Endothelial cell of umbilical vein (primary cell): ENCODE results near the gene MAMDC2. TPM values are rescaled to one million over a fixed set of nuclear protein-coding genes. Genes with fewer than 3 reads are reported as not detected.

Experiments
- BruUV-seq: library from RNA; stranded (reverse); fragments of 400-500 nt; replicated peaks from 2 replicates; lab custom pipeline; 2021; lab: Mats Ljungman, UMichigan
- CTCF ChIA-PET: fragments of 300-600, 350-600 bp; sonication (Branson Sonifier 250); formaldehyde crosslinking; loops from one replicate; lab custom pipeline; 2021; ENCODE audit warnings: antibody characterized with exemption, inconsistent platforms; lab: Charles Lee
- POLR2A ChIA-PET: fragments of 300-600, 350-600 bp; sonication (Branson Sonifier 250); formaldehyde crosslinking; loops from one replicate; lab custom pipeline; 2021; ENCODE audit warnings: antibody characterized with exemption, inconsistent platforms; lab: Charles Lee
- DNase-seq: peaks from one replicate; pipeline ENCODE4 v3.0.0-alpha.2; 2011; ENCODE audit warnings: low read depth, low spot score
- FAIRE-seq: peaks from 2 replicates; lab custom pipeline; 2011; peaks lifted over from hg19 to GRCh38; lab: Jason Lieb, UNC
- H2AFZ ChIP-seq: 2 replicates; pipeline ENCODE4 v1.6.0; 2012; ENCODE audit warnings: low read depth, low read length, control low read depth, inconsistent platforms
- H3K27ac ChIP-seq: 2 replicates; pipeline ENCODE4 v1.5.1; 2011; ENCODE audit warnings: low read depth, mild to moderate bottlenecking, control low read depth, low read length, moderate library complexity; ENCODE audit not compliant: insufficient read depth
- H3K27me3 ChIP-seq, 2 experiments: 2 replicates each; pipeline versions ENCODE4 v1.6.0 to v1.6.1; 2011; ENCODE audit warnings: low read length in 2 of 2, mixed read lengths in 1 of 2; ENCODE audit not compliant: control insufficient read depth in 2 of 2, insufficient read depth in 2 of 2
- H3K36me3 ChIP-seq, 2 experiments: 2 replicates in 1 of 2; 3 replicates in 1 of 2; pipeline ENCODE4 v1.5.1; 2011; ENCODE audit warnings: low read length in 2 of 2, mild to moderate bottlenecking in 1 of 2, moderate library complexity in 1 of 2; ENCODE audit not compliant: control insufficient read depth in 2 of 2, insufficient read depth in 2 of 2; ENCODE audit errors: extremely low read depth in 1 of 2
- H3K4me1 ChIP-seq: 3 replicates; pipeline ENCODE4 v1.5.1; 2011; ENCODE audit warnings: mild to moderate bottlenecking, low read length; ENCODE audit not compliant: control insufficient read depth, insufficient read depth; ENCODE audit errors: extremely low read depth
- H3K4me2 ChIP-seq: 2 replicates; pipeline ENCODE4 v1.6.1; 2011; ENCODE audit warnings: low read length, control low read depth, mixed read lengths; ENCODE audit not compliant: insufficient read depth
- H3K4me3 ChIP-seq, 3 experiments: fragments of 200-600 bp in 1 of 3; sonication (generic), shearing (Covaris generic) in 1 of 3; replicated peaks in 1 of 3; 2 replicates each; pipeline ENCODE4 v1.5.1; 2011 to 2016; ENCODE audit warnings: control low read depth in 3 of 3, low read length in 3 of 3, mild to moderate bottlenecking in 2 of 3, inconsistent platforms in 1 of 3, low read depth in 1 of 3, moderate library complexity in 1 of 3; ENCODE audit not compliant: insufficient read depth in 1 of 3
- H3K79me2 ChIP-seq: 2 replicates; pipeline ENCODE4 v1.6.0; 2012; ENCODE audit warnings: low read length, inconsistent platforms; ENCODE audit not compliant: control insufficient read depth, insufficient read depth
- H3K9ac ChIP-seq: replicated peaks from 2 replicates; pipeline ENCODE3; 2011; ENCODE audit warnings: low read length, control low read depth; ENCODE audit not compliant: insufficient read depth; ENCODE audit errors: extremely low read depth
- H3K9me1 ChIP-seq: replicated peaks from 3 replicates; pipeline ENCODE4 v1.6.0; 2011; ENCODE audit warnings: mild to moderate bottlenecking, low read length; ENCODE audit not compliant: control insufficient read depth, insufficient read depth; ENCODE audit errors: extremely low read depth
- H3K9me3 ChIP-seq: replicated peaks from 2 replicates; pipeline ENCODE4 v1.5.1; 2012; ENCODE audit warnings: low read length, inconsistent platforms; ENCODE audit not compliant: control insufficient read depth, insufficient read depth
- H4K20me1 ChIP-seq: replicated peaks from 2 replicates; pipeline ENCODE3; 2011; ENCODE audit warnings: mild to moderate bottlenecking, low read length; ENCODE audit not compliant: control insufficient read depth, insufficient read depth; ENCODE audit errors: extremely low read depth
- EZH2 ChIP-seq: IDR thresholded peaks from 2 replicates; pipeline ENCODE4 v1.6.1; 2012; ENCODE audit warnings: borderline replicate concordance, low read depth, mild to moderate bottlenecking, moderate library complexity, low read length, inconsistent platforms; ENCODE audit not compliant: severe bottlenecking
- FOS ChIP-seq: IDR thresholded peaks from 2 replicates; pipeline ENCODE4 v1.6.1; 2011; ENCODE audit warnings: mild to moderate bottlenecking, low read length, moderate library complexity, borderline replicate concordance; ENCODE audit not compliant: insufficient read depth
- GATA2 ChIP-seq: IDR thresholded peaks from 2 replicates; pipeline ENCODE4 v1.7.0; 2011; ENCODE audit warnings: low read depth, mild to moderate bottlenecking, moderate library complexity, mixed read lengths, low read length; ENCODE audit not compliant: insufficient read length, insufficient read depth
- JUN ChIP-seq: IDR thresholded peaks from 2 replicates; pipeline ENCODE4 v1.6.1; 2011; ENCODE audit warnings: borderline replicate concordance, low read depth; ENCODE audit not compliant: insufficient read length, insufficient read depth
- MYC ChIP-seq: IDR thresholded peaks from one replicate; pipeline ENCODE4 v1.6.1; 2011; ENCODE audit warnings: mild to moderate bottlenecking, low read depth, low read length
- POLR2A ChIP-seq: IDR thresholded peaks from 2 replicates; pipeline ENCODE4 v1.6.1; 2012; ENCODE audit warnings: low read depth, mild to moderate bottlenecking, control low read depth, low read length
- POLR2AphosphoS5 ChIP-seq: IDR thresholded peaks from 2 replicates; pipeline ENCODE4 v1.6.1; 2012; ENCODE audit warnings: low read depth, mild to moderate bottlenecking, control low read depth, low read length, moderate library complexity; ENCODE audit not compliant: insufficient read depth
- dilution Hi-C: fragments of 300-500 bp; cut with MboI; formaldehyde crosslinking; loops from one replicate; pipeline ENCODE4 v1.15.0; 2019; ENCODE audit warnings: low sequenced_read_pairs; ENCODE audit not compliant: extremely low pct_ligation_motif_present
- intact Hi-C: fragments of 100-400 bp; cut with micrococcal nuclease; formaldehyde crosslinking; loops from one replicate; pipeline ENCODE4 v1.10.0; 2022
- polyA plus RNA-seq, 4 experiments: library from polyadenylated mRNA; depleted of rRNA in 3 of 4; stranded (reverse) in 3 of 4; unstranded in 1 of 4; fragments of >200 nt; gene quantifications; 2 replicates each; pipeline versions ENCODE4 v1.2.1 to v1.2.3, GENCODE V29; 2011 to 2012; ENCODE audit warnings: missing spikeins in 1 of 4
- total RNA-seq: library from RNA; stranded (reverse); gene quantifications from 2 replicates; pipeline ENCODE4 v1.2.3, GENCODE V29; 2021
- TF ChIP-seq, protein P1 (sequence below): IDR thresholded peaks from 2 replicates; pipeline ENCODE4 v1.6.1; 2011; ENCODE audit not compliant: insufficient read depth, insufficient read length
- TF ChIP-seq, protein P2 (sequence below), 2 donors: IDR thresholded peaks; 1 replicate in 1 of 2; 2 replicates in 1 of 2; pipeline ENCODE4 v1.5.1; 2011; ENCODE audit warnings: low read length in 2 of 2, mild to moderate bottlenecking in 2 of 2, moderate library complexity in 2 of 2, control low read depth in 1 of 2, inconsistent platforms in 1 of 2, low read depth in 1 of 2; ENCODE audit not compliant: insufficient read depth in 1 of 2; ENCODE audit errors: extremely low read depth in 1 of 2

MAMDC2 gene
- total and polyA plus RNA-seq, 2 donors (not counting 3 experiments of a cell fraction or from before 2014, with no cell fraction given) = 0.60 to 1.1 TPM

DNA sequence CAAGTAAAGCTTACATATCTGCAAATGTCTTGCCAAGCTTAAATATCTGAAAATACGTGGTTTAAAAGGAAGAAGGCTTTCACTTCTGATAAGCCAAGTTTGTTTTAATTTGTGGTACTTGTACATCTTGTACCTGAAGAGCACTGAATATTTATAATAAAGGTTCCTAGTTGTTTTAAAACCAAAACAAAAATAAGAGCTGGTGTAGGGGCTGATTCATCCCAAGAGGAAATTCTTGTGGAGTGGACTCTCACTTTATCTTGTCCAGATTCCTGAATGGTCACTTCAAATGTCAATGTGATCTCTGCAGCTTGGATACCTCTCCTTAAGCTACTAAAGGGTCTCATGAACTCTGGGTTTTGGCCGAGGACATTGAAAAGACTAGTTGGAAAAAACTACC is 29.5 kb downstream of the MAMDC2 start:
- Histone ChIP-seq H2AFZ (no peak overlapping the region), H3K9ac (no peak overlapping the region), H3K79me2 (no peaks in the 10 kb centered on the region), H4K20me1 (no peaks in the 10 kb centered on the region), H3K27me3 (peaks cover 0 to 16% of the 10 kb centered on the region in 2 experiments), H3K4me1 (no peaks in the 10 kb centered on the region), H3K9me3 (no peaks in the 10 kb centered on the region), H3K4me3 (no peak overlapping the region), H3K4me2 (no peak overlapping the region), H3K27ac (no peak overlapping the region), H3K9me1 (no peaks in the 10 kb centered on the region), H3K36me3 (no peaks in the 10 kb centered on the region)
- POLR2A ChIA-PET = no interaction called here
- CTCF ChIA-PET = interaction anchor here (0.8 to 1.8 kb wide), 6 partner anchors 11 to 102 kb away, joined by 3 to 9 read pairs (median 3); no protein-coding TSS in a partner anchor
- intact Hi-C loops = loop anchor here (10.0 kb wide), 1 partner anchor 72 kb away; no protein-coding TSS in a partner anchor
- FAIRE-seq (no peak), DNase-seq (no peak)
- TF ChIP-seq FOS (peak; percentile 67), MYC (no peak), POLR2A (no peak), JUN (no peak), GATA2 (peak; percentile 21), POLR2AphosphoS5 (no peak), EZH2 (no peak)
- TF ChIP-seq, protein P1, sequence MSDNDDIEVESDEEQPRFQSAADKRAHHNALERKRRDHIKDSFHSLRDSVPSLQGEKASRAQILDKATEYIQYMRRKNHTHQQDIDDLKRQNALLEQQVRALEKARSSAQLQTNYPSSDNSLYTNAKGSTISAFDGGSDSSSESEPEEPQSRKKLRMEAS = no peak
- TF ChIP-seq, protein P2, sequence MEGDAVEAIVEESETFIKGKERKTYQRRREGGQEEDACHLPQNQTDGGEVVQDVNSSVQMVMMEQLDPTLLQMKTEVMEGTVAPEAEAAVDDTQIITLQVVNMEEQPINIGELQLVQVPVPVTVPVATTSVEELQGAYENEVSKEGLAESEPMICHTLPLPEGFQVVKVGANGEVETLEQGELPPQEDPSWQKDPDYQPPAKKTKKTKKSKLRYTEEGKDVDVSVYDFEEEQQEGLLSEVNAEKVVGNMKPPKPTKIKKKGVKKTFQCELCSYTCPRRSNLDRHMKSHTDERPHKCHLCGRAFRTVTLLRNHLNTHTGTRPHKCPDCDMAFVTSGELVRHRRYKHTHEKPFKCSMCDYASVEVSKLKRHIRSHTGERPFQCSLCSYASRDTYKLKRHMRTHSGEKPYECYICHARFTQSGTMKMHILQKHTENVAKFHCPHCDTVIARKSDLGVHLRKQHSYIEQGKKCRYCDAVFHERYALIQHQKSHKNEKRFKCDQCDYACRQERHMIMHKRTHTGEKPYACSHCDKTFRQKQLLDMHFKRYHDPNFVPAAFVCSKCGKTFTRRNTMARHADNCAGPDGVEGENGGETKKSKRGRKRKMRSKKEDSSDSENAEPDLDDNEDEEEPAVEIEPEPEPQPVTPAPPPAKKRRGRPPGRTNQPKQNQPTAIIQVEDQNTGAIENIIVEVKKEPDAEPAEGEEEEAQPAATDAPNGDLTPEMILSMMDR (IDR thresholded peaks at IDR 0.05; ENCODE audit: extremely low read depth in 1 of 2, insufficient read depth in 1 of 2, low read depth in 1 of 2, low read length in 2 of 2) = no peak
- dilution Hi-C loops = no loop called here
- BruUV-seq = no TSS peak
